Motor neuron (in vitro differentiated cells): Measurements from ENCODE around the gene KDSR. TPM values are rescaled to one million over a fixed set of nuclear protein-coding genes. Genes with fewer than 3 reads are reported as not detected.

Source experiments
- ATAC-seq, 8 experiments: fragments of 200-7000 bp; cut with Tn5 transposase; replicated peaks in 6 of 8; 2 replicates each; pipeline ENCODE4 v1.8.0; 2021; ENCODE audit warnings: mild to moderate bottlenecking in 8 of 8, moderate library complexity in 8 of 8
- H3K27ac ChIP-seq, 2 donors: fragments of 250-450 bp; sonication (Bioruptor Pico); 2 replicates each; pipeline ENCODE4 v1.9.0; 2021; ENCODE audit warnings: antibody characterized with exemption in 2 of 2, mild to moderate bottlenecking in 2 of 2, moderate library complexity in 1 of 2
- H3K4me1 ChIP-seq, 2 donors: fragments of 250-450 bp; sonication (Bioruptor Pico); replicated peaks in 1 of 2; 2 replicates each; pipeline ENCODE4 v1.6.1; 2021; ENCODE audit warnings: antibody characterized with exemption in 2 of 2, mild to moderate bottlenecking in 2 of 2, moderate library complexity in 1 of 2
- H3K4me3 ChIP-seq, 5 donors: fragments of 250-450 bp; sonication (Bioruptor Pico); 2 replicates each; pipeline ENCODE4 v1.9.0; 2021; ENCODE audit warnings: antibody characterized with exemption in 5 of 5, mild to moderate bottlenecking in 5 of 5, moderate library complexity in 4 of 5
- WGBS, 10 experiments: fragments of 450-650 bp; shearing (Covaris generic); methylation state at CpG; one replicate each; pipeline ENCODE4 v1.0.0; 2022; 5-methylcytosine and 5-hydroxymethylcytosine counted together
- in situ Hi-C, 9 experiments: fragments of 400-800 bp; cut with MboI; loops; one replicate each; pipeline ENCODE4 v1.15.0; 2021; ENCODE audit warnings: low sequenced_read_pairs in 9 of 9, low pct_unique_long_range_greater_than_20kb in 2 of 9; ENCODE audit not compliant: unreplicated experiment in 9 of 9
- total RNA-seq, 8 experiments: library from RNA; unstranded; fragments of 300-600 nt; gene quantifications; 2 replicates each; pipeline versions ENCODE4 v1.2.3 to v1.2.4, GENCODE V29; 2022

Gene KDSR
- total RNA-seq, 8 experiments from 2014 or later: 12.3 to 28.1 (median 21.4) TPM

DNA sequence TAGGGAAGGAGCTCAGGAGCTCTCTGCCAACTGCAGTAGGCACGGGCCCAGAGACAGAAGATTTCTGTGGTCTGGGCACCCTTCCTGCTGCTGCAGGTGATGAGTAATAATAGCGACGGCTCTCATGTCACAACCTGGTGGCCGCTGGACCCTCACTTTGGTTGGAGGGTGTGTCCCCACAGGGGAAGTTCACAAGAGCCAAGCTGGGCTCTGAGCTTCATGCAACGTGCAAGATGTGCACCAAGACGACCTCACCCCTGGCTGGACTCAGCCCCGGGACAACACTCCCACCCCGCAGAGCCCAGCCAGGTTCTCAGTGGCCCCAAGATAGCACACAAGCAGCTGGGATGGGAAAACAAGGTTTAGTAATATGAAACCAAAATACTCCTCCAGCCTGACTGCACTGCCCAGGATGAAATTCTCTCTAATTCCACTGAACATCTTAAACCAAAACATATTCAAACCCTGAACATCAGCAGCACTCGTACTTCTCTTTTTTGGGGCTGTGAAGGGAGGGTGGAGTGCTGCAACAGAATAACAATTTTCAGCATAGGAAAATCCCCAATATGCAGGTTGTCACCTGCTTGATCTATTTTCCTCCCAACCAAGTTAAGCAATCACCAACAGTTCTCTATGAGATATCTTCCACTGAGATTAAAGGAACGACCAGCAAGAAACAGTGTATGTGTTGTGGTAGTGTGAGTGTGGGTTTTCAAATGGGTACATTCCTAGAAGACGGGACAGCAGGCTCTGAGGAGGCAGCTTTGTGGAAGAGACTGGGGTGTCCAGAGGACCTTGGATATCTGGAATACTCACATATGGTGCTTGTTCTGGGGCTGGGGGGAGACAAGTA lies 73.9 kb downstream of the KDSR start:
- peak in 1 of 8 experiments; percentile 32 for ATAC-seq
- 29 to 100% (median 83%) methylated on average over 1 to 9 of the region's 11 CpGs; no CpG with 5 or more reads in 2 of the 10 experiments for WGBS, 10 experiments
- H3K27ac ChIP-seq: no peak overlapping the region
- H3K4me3 ChIP-seq: no peak overlapping the region
- peaks cover 0 to 2% of the 10 kb centered on the region in 2 donors for H3K4me1 ChIP-seq
- in situ Hi-C loops: no loop called here

DNA sequence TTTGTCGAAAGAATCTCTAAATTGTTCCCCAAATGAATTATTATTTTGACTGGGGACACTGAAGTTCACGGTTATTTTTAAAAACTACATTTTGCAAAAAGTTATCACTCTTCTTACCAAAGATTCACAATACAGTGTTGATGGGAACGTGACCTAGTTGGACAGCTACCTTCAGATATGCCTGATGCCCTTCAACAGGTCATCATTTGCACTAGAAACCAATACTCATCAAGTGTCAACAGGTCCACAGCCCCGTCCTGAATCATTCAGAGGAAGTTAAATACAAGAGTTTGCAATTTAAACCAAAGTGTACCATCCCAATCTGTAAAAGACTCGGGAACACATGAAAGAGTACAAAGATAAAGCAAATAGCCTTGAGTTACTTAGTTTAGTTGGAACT lies 75.7 kb downstream of the KDSR start:
- ATAC-seq: no peak
- H3K4me3 ChIP-seq: no peak overlapping the region
- no peaks in the 10 kb centered on the region for H3K4me1 ChIP-seq
- WGBS, 10 experiments: 54 to 100% (median 92%) methylated on average over 2 to 5 of the region's 5 CpGs
- in situ Hi-C loops: no loop called here
- no peak overlapping the region for H3K27ac ChIP-seq

GRCh38 chr18:63290821-63291200 lies 76.2 kb downstream of the KDSR start:
- H3K27ac ChIP-seq: no peak overlapping the region
- in situ Hi-C loops: no loop called here
- WGBS, 10 experiments: 40 to 100% (median 86%) methylated on average over 1 to 6 of the region's 7 CpGs; no CpG with 5 or more reads in 2 of the 10 experiments
- ATAC-seq: no peak
- no peak overlapping the region for H3K4me3 ChIP-seq
- no peaks in the 10 kb centered on the region for H3K4me1 ChIP-seq

DNA sequence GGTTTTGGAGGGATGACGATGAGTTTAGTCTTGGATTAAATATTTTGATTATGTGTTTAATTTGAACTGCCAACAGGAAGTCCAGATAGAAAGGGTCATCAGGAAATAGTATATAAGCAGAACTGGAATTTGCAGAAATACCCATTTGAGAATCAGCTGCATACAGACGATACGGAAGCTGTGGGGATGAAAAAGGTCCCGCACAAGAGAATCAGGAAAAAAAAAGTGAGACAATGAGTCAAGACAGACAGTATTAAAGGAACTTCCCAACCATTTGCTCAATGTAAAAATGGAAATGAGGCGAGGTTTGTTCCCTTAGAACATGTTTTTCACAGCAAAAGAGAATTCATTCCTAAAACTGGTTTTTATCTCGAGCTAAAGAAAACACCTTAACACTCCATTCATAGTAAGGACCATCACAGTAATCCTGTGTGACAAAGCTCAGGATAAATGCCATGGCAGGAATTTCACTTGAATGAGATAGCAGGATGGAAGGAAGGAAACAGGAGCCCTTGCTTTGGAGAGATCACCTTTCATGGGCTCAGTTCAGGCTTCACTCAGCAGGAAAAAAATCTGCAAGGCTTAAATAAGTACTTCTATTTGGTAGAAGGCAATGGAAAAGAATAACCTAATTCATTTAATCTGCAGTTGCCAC lies 76.7 kb downstream of the KDSR start:
- in situ Hi-C loops: no loop called here
- Histone ChIP-seq H3K4me3 (no peak overlapping the region), H3K27ac (no peak overlapping the region), H3K4me1 (no peaks in the 10 kb centered on the region)
- no peak for ATAC-seq
- WGBS, 10 experiments: 78 to 97% (median 89%) methylated on average over 4 to 6 of the region's 6 CpGs

DNA sequence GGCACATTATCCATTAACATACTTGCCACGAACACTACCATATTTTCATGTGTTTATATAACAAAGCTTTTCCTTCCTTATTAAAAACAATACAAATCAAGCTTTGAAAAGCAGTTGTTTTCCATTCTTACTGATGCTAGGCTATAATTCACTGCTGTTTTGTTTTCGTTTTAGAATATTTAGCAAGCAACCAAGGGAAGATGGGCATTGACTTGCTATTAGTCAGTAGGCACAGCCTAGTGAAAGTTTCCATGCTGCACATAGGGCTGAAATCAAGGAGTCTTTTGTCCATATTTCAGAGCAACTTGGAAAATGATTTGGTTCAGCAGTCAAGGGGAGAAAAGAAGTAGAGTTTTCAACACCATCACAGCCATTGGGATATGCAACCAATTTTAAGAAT lies 78.7 kb downstream of the KDSR start:
- WGBS, 10 experiments: 11 to 87% (median 58%) methylated on average over 1 to 2 of the region's 2 CpGs; no CpG with 5 or more reads in 1 of the 10 experiments
- in situ Hi-C loops: no loop called here
- ATAC-seq: no peak
- Histone ChIP-seq H3K4me1 (no peaks in the 10 kb centered on the region), H3K4me3 (no peak overlapping the region), H3K27ac (no peak overlapping the region)

DNA sequence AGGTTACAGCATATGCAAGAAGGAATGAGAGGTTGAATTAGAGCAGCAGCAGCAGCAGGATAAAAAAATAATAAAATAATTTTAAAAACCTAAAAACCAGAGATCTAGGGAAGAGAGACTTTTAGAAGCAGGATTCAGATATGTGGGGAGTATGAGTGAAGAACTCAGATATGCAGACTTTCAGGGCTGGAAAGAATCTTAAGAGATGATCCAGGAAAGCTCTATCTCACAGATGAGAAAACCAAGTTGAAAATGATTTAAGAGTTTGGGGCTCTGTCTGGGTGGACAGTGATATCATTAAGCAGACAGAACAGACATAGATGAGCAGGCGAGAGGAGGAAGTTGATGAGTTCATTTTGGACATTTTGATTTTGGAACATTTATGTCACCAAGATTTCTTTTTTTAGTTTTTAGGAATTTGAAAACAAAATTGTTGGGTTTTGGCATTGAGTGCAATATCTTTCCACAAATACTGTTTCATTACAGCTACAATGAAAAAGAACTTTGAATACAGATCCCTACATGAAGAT lies 79.2 kb downstream of the KDSR start:
- Histone ChIP-seq H3K4me1 (no peaks in the 10 kb centered on the region), H3K4me3 (no peak overlapping the region), H3K27ac (no peak overlapping the region)
- WGBS, 10 experiments: 15 to 92% (median 86%) methylated on average over 1 of the region's 1 CpG; no CpG with 5 or more reads in 3 of the 10 experiments
- ATAC-seq: no peak
- in situ Hi-C loops: no loop called here

DNA sequence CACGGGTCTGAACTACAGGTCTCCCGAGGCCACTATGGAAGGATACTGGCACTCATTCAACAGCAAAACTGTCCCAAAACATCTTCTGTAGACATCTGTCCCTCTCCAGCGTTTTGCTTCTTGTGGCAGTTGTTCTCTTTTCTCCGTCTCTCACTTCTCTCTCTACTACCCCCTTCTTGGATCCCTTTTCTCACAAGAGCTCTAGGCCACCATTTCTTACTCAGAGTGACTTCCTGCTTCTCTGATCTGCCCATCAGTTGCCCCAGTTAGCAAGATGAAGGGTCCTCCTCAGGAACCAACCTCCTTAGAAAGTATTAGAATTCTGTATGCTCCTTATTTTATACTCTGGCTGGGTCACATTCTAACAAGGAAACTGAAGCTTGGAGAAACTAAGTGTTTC lies 80.1 kb downstream of the KDSR start:
- Histone ChIP-seq H3K4me1 (no peaks in the 10 kb centered on the region), H3K27ac (no peak overlapping the region), H3K4me3 (no peak overlapping the region)
- in situ Hi-C loops: no loop called here
- no peak for ATAC-seq
- 40 to 93% (median 90%) methylated on average over 1 to 3 of the region's 4 CpGs; no CpG with 5 or more reads in 3 of the 10 experiments for WGBS, 10 experiments

DNA sequence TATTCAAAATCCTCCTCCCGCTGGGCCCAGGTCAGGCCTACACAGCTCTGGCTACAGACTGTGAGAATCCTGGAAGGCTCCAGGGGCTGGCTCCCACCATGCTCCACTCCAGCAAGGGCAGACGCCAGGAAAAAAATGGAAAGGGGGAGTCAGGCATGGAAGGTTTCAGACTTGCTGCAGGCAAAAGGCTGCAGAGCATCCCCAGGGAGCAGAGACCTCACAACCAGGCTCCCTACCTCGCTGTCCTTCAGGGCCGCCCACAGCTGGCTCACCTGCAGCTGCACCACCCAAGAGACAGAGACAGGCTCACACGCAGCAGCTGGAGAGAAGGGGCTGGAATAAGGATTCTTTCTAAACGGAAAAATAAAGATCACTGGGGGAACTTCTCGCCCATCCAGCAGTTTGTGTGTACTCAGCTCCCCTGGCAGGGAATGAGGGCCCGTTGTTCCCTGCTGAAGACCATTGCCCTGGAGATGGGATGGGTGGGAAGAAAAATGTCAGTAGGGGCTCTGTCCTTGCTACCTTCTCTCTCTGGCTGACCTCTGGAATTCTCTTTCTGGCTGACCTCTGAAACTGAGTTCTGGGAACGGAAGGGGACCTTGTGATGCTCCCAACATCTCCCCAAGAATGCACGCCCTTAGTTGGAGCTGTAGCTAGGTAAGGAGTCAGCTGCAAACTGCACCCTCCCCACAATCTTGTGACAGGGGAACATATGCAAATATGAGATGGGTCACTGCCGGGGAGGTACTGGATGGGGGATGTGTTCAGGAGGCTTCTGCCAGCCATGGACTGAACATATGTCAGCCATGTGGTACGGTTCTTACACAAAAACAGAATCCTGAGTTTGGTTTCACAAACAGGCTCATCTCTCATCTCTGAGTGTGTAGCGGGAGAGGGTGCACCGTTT lies 81.9 kb downstream of the KDSR start:
- H3K27ac ChIP-seq: no peak overlapping the region
- 51 to 100% (median 87%) methylated on average over 1 to 9 of the region's 14 CpGs; no CpG with 5 or more reads in 2 of the 10 experiments for WGBS, 10 experiments
- H3K4me3 ChIP-seq: no peak overlapping the region
- peak in 4 of 8 experiments; percentile 27 to 77 (median 50) for ATAC-seq
- in situ Hi-C loops: no loop called here
- no peaks in the 10 kb centered on the region for H3K4me1 ChIP-seq

DNA sequence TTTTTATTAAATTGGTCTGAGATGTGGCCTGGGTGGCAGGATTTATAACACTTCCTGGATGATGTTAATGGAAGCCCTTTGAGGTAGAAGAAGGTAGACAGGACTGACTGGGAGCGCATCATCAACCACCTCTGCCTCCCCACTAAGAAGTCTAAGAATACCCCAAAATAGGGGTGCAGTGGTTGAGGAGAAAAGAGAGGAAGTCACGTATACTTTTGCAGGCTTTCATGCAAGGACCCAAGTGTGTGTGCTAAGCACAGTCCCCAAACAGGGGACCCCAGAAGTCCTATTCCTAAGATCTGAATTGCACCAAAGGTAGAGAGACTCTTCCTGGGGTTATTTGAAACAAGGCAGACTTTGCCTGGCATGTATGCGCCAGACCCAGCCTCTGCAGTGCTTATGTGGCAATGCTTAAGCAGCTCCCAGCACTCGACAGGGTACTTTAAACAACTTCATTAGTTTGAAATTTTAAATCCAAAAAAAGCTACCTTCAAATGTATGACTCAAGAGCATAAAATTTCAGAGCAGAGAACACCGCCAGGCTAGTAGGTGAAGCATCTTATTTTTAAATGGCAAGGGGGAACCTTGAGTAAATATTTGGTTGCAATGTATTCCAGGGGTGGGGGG lies 82.7 kb downstream of the KDSR start:
- no peak for ATAC-seq
- no peak overlapping the region for H3K27ac ChIP-seq
- WGBS, 10 experiments: 57 to 100% (median 92%) methylated on average over 1 to 4 of the region's 5 CpGs; no CpG with 5 or more reads in 4 of the 10 experiments
- in situ Hi-C loops: no loop called here
- no peak overlapping the region for H3K4me3 ChIP-seq
- H3K4me1 ChIP-seq: no peaks in the 10 kb centered on the region

DNA sequence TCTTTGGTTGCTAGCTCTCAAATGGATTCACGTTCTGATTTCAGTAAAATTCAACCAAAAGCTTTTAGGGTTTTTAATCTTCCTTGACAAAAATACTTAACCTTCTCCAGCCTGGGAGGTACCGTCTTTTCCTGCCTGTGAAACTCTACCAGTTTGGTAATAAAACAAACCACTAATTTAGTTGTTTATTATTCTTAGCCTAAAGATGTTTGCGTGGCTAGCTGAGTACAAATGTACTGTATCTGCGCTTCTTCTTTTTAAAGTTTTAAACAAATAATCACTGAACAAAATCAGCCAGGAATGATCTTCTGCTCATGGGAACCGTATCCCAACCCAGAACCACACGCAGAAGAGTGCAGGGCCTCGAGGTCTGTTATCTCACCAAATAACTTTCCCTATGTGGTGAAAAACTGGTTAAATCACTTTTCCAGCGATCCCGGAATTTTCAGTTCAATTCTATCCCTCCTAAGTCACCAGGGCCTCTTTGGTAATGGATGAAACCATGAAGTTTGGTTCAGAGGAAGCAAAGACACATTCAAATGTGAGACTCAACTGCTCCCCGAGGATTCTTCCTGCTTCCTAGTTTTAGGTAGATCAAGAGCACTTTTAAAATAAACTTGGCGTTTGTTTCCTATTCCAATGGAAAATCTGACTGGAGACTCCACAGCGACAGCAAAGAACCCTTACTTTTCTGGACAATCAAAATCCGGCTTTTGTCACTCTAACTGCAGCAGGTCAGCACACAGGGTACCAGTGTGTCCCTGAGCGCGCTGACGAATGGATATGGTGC lies 83.5 kb downstream of the KDSR start:
- 68 to 96% (median 90%) methylated on average over 5 to 13 of the region's 16 CpGs for WGBS, 10 experiments
- ATAC-seq: no peak
- in situ Hi-C loops: no loop called here
- no peaks in the 10 kb centered on the region for H3K4me1 ChIP-seq
- H3K27ac ChIP-seq: no peak overlapping the region
- H3K4me3 ChIP-seq: no peak overlapping the region

DNA sequence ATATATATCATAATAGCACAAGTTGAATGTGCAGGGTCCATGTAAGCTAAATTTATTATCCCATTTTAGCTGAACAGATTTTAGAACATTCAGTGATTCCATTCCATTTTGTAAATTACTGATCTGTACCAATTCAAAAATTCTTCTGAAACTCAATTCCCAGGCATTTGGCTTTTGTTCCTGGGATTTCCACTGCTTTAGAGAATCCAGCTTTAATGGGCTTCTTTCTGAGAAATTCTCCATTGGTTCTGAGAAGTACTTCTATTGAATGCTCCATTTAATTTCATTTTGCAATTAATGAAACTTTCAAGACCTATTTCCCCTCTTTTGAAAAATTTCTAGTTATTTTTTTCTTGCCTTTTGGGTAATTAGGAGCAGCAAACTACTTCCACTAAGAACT lies 84.2 kb downstream of the KDSR start:
- Histone ChIP-seq H3K4me1 (no peaks in the 10 kb centered on the region), H3K4me3 (no peak overlapping the region), H3K27ac (no peak overlapping the region)
- ATAC-seq: no peak
- in situ Hi-C loops: no loop called here
